ENCODE data around the gene MT1M.
"Not testable (repeated sequence)": the region's sequence is repeated elsewhere in the genome, so short reads cannot be mapped to it uniquely, and the experiment has no call there.

The MT1M gene

DNA sequence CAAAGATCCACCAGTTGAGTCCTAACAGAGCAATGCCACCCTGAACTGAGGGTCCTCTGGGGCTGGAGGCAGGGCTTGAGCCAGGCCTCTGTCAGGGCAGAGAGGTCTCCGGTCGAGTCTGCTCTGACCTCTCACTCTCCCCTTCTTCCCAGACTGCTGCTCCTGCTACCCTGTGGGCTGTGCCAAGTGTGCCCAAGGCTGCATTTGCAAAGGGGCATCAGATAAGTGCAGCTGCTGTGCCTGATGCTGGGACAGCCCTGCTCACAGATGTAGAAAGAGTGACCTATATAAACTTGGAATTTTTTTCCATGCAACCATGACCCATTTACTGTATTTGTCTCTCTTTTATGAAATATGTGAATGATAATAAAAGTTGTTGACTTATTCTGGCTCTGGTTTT is 16.8 kb downstream of the MT1M start:
- no peak for DNase-seq (ENCODE audit: low read depth)

- no peak for DNase-seq (ENCODE audit: low read depth)
Measured at GRCh38 chr16:56649820-56650219, 17.4 kb downstream of the MT1M start.

- DNase-seq (ENCODE audit: low read depth): no peak
Measured at GRCh38 chr16:56651586-56651985, 19.1 kb downstream of the MT1M start, which contains the start of gene MT1B. MT1B (plus strand) TSS chr16:56651886; CDS start chr16:56651954, 68 bp downstream.

DNA sequence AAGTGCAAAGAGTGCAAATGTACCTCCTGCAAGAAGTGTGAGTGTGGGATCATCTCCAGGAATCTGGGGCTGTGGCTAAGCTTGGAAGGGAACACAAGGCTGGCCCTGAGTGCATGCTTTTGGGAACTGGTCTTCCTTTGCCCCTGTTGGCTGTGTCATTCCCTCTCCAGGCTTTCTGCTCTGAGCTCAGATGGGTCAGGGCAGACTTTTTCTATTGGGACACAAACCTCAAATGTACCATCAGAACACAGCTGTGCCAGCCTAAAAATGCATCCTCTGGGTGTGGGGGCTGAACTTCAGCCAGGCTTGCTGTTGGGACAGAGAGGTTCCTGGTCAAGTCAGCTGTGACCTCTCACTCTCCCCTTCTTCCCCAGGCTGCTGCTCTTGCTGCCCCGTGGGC is 20.1 kb downstream of the MT1M start:
- DNase-seq (ENCODE audit: low read depth): no peak

- no peak for DNase-seq (ENCODE audit: low read depth)
Measured at GRCh38 chr16:56653218-56653617, 20.8 kb downstream of the MT1M start.

DNA sequence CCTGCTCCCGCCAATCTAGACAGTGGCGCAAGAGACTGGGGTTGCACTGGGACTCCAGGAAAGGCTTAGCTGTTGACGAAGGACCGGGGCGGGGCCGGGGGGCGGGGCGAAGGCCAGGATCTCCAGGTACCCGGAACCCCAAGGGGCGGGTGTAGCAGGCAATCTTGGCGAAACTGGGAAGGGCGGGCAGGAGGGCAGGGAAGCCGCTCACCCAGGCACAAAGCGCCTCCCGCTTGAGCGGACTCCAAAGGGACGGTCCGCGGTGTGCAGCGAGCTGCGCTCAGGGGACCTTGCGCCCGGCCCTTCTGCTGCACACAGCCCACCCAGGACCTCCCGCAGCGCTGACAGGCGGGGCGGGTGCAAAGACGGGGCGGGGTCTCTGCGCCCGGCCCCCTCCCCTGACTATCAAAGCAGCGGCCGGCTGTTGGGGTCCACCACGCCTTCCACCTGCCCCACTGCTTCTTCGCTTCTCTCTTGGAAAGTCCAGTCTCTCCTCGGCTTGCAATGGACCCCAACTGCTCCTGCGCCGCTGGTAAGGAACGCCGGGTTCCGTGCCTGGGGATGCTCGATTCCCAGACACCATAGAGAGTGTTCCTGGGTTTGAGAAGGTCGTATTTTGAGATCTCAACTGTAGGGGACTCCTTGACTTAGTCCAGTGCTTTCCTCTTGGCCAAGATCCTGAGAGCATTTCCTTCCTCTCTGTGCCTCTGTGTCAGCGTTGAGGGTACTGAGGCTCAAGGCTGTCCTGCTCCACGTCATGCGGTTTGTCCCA is 25.3 kb downstream of the MT1M start, which contains the start of gene MT1F:
Gene MT1F (plus strand): TSS at position 405 of the 772 bp plus-strand sequence. CDS start 100 bp downstream, at position 505.
- DNase-seq (ENCODE audit: low read depth): peak; percentile 31

DNA sequence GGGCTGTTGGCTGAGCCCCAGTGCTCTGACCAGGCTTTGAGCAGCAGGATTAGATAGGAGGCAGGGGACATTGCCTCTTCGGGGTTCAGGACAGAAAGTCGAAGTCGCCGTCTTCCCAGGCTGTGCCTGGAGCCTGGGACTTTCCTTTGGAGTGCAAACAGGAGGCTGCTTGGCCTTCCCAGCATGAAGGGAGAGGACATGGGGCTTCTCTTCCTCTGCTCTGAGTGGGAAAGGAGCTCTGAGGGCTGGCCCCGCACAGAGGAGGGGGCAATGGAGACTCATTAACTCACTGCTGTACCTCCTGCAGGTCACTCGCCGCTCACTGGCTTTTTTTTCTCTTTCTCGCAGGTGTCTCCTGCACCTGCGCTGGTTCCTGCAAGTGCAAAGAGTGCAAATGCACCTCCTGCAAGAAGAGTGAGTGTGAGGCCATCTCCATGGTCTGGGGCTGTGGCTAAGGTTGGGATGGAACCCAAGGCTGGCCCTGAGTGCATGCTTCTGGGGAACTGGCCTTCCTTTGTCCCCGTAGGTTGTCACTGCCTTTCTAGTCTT is 25.9 kb downstream of the MT1M start:
- no peak for DNase-seq (ENCODE audit: low read depth)

DNA sequence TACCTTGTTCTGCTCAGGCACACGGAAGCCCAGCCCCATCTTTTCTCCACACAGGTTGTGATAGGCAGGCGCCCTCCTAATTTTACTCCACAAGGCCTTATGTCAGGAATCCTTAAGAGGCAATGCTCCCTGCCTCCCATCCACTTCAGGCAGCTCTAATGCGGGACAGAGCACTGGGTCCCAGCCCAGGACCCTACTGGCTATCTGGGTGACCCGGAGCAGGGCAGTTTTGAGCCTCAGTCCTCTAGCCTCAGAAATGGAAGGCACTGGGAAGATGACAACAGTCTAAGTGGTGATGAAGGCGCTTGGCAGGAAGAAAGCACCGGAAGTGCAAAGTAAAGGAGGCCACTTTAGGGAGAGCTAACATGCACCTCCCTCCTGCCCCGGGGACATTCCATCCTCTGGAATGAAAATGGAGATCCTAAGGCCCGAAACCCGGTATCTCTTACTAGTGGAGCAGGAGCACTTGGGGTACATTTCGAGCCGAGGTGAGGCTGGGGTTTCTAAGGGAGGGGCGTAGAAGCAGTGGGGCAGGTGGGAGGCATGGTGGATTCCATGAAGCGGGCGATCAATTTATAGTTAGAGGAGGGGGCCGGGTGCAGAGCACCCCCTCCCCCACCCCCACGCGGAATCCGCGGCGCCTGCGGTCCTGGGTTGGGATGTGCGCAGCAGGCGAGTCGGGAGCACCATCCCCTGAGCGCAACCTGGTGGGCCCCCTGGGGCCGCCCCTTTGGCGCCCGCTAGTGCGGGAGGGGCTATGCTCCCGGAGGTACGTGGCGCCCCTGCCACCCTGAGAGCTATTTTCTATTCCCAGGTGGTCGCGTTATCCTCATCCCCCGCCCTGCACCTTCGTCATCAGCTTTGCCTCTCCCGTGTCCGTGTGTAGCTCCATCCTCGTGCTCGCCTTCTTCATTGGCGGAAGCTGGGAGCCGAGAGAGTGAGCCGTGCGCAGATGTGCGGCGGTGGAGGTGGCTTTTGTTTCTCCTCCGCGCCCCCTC is 30.2 kb downstream of the MT1M start:
- no peak for DNase-seq (ENCODE audit: low read depth)

- no peak for DNase-seq (ENCODE audit: low read depth)
Measured at GRCh38 chr16:56664506-56664905, 32.0 kb downstream of the MT1M start.

- not testable (repeated sequence) for DNase-seq (ENCODE audit: low read depth)
Measured at GRCh38 chr16:56665286-56666261, 33.1 kb downstream of the MT1M start.

DNA sequence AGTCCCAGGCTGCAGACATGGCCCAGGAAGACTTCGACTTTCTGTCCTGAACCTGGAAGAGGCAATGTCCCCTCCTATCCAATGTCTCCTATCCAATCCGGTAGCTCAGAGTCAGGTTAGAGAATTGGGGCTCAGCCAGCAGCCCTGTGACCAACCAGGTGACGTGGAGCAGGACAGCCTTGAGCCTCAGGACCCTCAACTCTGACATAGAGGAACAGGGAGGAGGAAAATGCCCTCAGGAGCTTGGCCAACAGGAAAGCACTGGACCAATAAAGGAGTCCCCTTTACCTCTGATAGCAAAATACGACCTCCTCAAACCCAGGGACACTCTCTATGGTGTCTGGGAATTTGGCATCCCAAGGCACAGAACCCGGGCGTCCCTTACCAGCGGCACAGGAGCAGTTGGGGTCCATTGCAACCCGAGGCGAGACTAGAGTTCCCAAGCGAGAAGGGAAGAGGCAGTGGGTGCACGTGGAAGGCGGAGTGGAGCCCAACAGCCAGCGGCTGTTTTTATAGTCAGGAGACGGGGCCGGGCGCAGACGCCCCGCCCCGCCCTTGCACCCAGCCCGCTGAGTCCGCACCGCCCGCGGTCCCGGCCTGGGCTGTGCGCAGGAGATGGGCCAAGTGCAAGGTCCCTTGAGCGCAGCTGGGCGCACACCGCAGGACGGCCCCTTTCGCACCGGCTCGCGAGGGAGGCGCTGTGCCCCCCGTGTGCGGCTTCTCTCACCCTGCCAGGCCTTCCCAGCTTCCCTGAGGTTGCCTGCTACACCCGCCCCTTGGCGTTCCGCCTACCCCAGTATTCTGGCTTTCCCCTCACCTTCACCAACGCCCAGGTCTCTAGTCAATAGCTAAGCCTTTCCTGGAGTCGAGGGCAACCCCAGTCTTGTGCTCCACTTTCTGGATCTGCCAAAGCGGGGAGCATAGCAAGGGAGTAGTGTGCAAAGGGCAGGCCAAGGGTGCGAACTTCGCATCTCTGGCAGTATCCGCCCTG is 35.4 kb downstream of the MT1M start, which contains the start of gene MT1G:
Gene MT1G (minus strand): TSS at position 485 of the 991 bp plus-strand sequence. CDS start 72 bp downstream, at position 413.
- peak; percentile 29 for DNase-seq (ENCODE audit: low read depth)

DNA sequence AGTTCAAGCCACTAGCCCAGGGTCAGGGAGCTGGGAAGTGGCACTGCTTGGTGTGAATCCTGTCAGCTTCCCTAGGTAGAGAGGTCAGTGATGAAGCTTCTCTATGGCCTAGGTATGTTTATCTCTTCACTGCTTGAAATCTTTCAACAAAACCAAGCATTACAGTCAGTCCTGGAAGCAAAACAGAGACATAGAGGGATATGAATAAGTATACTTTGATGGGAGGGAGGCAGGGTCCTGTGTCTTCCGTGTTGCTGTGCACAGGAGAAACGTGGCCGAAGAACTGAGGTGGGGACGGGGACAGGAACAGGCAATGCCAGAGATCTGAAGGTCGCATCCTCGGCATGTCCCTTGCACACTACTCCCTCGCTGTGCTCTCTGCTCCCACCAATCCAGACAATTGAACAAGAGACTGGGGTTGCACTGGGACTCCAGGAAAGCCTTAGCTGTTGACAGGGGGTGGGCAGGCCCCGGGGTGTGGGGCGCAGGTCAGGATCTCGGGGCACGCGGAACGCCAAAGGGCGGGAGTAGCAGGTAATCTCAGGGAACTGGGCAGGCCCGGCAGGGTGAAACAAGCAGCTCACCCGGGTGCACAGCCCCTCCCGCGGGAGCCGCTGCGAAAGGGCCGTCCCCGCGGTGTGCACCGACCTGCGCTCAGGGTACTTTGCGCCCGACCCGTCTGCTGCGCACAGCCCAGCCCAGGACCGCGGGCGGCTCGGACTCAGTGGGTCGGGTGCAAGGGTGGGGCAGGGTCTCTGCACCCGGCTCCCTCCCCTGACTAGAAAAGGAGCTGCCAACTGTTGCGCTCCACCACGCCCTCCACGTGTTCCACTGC is 36.8 kb downstream of the MT1M start, which contains the start of gene MT1H:
Gene MT1H (plus strand): TSS at position 810 of the 835 bp plus-strand sequence. CDS start 71 bp downstream, outside the sequence.
- DNase-seq (ENCODE audit: low read depth): no peak

- no peak for DNase-seq (ENCODE audit: low read depth)
Measured at GRCh38 chr16:56669840-56670619, 37.6 kb downstream of the MT1M start.

GRCh38 chr16:56670620-56670934 is 38.1 kb downstream of the MT1M start:
- DNase-seq (ENCODE audit: low read depth): no peak

GRCh38 chr16:56671691-56672090 is 39.2 kb downstream of the MT1M start:
- DNase-seq (ENCODE audit: low read depth): not testable (repeated sequence)

DNA sequence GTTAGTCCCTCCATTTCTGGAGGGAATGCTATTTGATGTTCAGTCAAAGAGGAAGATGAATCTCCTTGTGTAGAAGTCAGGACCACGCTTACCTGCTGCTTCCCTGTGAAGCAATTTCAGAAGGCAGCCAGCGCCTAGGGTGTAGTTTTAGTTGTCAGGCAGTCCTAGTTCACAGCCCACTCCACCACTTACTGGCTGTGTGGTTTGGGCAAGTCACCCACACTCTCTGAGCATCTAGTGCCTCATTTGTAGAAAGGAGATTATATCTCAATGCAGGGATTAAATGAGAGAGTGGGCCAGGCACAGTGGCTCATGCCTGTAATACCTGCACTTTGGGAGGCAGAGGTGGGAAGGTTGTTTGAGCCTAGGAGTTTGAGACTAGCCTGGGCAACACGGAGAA is 39.7 kb downstream of the MT1M start:
- not testable (repeated sequence) for DNase-seq (ENCODE audit: low read depth)

DNA sequence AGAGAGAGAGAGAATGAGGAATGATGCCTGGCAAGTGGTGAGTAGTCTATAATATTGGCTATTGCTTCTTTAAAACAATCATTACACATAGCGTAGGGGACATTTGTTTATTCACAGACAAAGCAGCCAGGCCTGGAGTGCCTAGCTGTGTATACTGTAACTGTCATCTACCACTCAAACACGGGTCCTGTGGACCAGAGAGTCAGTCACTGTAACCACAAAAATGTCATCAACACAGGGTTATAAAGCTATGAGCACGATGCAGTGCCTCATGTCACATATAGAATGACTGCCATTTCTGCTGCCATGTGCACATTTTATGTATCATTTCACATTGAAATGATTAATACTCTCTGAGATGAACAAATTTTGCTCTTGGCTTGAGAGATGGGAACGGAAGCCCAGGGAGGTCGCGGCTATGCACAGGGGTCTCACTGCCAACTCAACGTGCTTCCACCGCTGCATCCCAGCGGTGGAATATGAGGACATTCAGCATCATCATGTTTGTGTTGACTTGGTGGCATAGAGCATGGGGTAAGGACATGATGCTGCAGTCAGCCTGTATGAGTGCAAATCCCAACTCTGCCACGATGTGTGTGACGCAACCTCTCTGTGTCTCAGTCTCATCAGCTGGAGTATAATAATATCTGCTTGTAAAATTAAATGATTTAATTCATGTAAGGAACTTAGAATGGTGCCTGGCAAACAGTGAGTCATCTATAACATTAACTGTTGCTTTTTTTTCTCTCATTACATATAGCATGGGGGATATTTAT is 40.5 kb downstream of the MT1M start:
- peak; percentile 15 for DNase-seq (ENCODE audit: low read depth)
